NCI-H1436 (cell line): ENCODE results near the gene PPM1E.
"Not testable (repeated sequence)": the region's sequence is repeated elsewhere in the genome, so short reads cannot be mapped to it uniquely, and the experiment has no call there.

Source experiments
- DNase-seq: peaks from one replicate; lab custom pipeline; 2025; lab: John Stamatoyannopoulos, UW

PPM1E gene

GRCh38 chr17:58947824-58948223 is 192.2 kb downstream of the PPM1E start:
- DNase-seq = no peak

GRCh38 chr17:58954358-58954757 is 198.7 kb downstream of the PPM1E start:
- not testable (repeated sequence) for DNase-seq

- no peak for DNase-seq
Measured at GRCh38 chr17:58956997-58957724, 201.5 kb downstream of the PPM1E start.

GRCh38 chr17:58957725-58958073 is 202.0 kb downstream of the PPM1E start:
- not testable (repeated sequence) for DNase-seq

GRCh38 chr17:58960068-58960467 is 204.4 kb downstream of the PPM1E start:
- peak; percentile 44 for DNase-seq

DNA sequence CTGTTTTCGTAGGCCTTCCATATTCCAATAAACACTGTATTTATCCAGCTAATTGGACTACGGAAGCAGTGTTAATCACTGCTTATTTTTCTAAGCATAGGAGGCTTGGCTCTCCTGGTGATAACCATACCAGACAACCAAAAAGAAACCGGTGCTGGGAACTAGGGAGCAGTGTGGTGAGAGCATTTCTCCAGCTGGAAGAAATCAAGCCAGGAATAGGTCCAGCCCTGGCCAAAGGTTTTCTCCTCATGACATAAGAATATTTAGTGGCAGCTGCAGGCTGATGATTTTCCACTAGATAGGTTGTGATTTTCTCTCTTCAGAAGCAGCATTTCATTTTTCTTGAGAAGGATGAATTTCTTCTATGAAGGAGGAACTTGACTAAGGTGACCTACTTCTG is 209.6 kb downstream of the PPM1E start:
- DNase-seq = no peak

DNA sequence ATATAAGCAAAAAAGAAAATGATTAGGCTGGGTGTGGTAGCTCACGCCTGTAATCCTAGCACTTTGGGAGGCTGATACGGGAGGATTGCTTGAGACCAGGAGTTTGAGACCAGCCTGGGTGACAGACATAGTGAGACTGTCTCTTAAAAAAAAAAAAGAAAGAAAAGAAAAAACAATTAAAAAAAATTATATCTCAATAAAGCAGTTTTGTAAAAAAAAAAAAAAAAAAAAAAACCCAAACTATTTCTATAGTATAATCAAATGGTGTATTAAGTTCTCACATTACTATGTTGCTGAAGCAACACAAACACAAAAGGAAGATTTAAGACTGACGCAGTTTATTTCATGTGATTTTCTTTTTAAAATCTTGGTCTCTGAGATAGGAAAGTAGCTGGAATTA is 210.6 kb downstream of the PPM1E start:
- no peak for DNase-seq

GRCh38 chr17:58968426-58969061 is 212.9 kb downstream of the PPM1E start:
- DNase-seq = peak; percentile 54

GRCh38 chr17:58969156-58969555 is 213.5 kb downstream of the PPM1E start:
- peak; percentile 95 for DNase-seq

DNA sequence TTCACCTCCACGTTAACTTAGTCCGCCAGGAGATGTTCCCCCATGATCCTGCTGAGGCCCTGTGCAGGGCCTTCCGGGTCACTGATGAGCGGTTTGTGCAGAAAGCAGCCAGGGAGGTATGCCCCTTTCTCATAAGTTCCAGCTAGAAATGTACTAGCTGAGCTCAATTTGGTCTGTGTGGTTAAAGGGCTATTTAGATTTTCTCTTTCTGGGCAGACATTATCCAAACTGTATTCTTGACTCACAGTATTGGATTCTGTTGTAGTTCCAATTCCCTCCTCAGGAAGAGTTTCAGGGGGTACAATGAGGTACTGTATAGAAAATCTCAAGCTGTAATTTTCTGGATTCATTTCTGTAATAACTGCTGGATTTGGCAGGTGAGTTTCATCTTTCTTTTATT is 214.0 kb downstream of the PPM1E start:
- DNase-seq = no peak

DNA sequence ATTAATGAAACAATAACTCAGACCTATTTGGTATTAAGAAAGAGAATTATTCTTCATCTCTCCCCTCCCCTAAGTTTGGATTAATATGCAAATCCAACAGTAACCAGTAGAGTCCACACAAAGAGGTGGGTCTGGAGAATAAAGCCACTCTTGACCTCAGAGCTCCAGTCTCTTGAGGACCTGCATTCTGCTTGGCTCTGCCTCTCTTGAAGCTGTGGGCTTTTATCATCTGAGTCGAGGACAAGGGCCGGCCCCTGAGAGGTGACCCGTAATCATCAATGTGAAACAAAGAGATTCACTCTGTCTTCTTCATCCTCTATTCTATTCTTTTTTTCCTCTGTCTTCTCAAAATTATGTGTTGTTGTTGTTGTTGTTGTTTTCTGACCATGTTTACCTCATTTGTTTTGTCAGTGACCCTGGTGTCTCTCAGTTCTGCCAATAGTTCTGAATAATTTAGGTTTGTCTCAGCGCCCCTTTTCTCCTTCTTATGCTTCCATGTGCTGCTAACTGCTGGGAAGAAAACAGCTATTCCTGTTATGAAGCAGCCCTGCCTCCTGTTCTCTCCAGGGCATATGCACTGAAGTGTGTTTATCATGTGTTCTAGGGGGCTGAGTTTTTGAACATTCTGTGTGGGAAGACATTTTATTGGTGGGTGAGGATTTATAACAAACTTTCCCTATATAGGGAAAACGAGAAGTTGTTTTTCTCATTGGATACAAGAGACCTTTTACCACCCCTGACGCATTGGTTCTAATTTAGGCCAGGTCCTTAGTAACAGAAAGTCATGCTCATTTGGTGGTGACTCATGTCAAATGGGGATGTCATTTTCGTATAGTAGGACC is 215.2 kb downstream of the PPM1E start:
- DNase-seq = no peak

DNA sequence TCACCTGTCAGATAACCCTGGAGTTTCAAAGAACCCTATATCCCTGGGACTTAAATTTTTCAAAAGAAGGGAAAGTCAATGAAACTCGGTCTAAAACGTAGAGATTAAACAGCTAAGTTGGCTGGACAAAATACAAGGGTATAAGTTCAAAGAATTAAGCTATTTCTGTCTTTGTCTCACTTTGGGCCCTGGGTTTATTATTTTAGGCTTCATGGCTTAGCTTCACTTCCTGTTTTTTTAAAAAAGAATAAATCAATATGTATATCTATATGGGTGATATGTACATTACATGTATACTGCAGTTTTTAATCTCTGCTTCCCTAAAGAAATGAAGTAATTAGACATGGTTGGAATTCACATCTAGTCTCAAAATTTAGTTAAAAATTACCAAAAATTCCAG is 218.7 kb downstream of the PPM1E start:
- DNase-seq = no peak

GRCh38 chr17:58976541-58976940 is 220.9 kb downstream of the PPM1E start:
- no peak for DNase-seq

- no peak for DNase-seq
Measured at GRCh38 chr17:58980706-58981481, 225.2 kb downstream of the PPM1E start.

DNA sequence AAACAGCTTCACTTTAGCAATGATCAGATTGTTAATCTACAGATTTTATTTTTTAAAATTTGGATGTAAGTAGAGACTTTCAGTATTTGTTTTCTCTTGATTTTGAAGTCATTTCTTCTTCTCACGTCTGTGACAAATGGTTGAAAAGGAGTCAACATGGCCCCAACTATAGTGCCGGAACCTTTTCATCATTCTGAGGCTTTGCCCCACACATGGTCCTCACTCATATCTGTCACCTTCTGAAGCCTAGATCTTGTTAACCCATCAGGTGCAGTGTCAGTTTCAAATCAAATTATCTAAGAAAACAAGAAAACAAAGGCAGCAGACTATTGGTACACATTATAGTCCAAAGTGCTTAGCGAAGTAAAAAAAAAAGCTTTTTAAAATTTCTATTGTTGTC is 227.0 kb downstream of the PPM1E start:
- DNase-seq = no peak

GRCh38 chr17:58985367-58985766 is 229.7 kb downstream of the PPM1E start:
- no peak for DNase-seq

GRCh38 chr17:58985971-58986370 is 230.3 kb downstream of the PPM1E start:
- no peak for DNase-seq

- DNase-seq = no peak
Measured at GRCh38 chr17:58989629-58990028, 234.0 kb downstream of the PPM1E start.

DNA sequence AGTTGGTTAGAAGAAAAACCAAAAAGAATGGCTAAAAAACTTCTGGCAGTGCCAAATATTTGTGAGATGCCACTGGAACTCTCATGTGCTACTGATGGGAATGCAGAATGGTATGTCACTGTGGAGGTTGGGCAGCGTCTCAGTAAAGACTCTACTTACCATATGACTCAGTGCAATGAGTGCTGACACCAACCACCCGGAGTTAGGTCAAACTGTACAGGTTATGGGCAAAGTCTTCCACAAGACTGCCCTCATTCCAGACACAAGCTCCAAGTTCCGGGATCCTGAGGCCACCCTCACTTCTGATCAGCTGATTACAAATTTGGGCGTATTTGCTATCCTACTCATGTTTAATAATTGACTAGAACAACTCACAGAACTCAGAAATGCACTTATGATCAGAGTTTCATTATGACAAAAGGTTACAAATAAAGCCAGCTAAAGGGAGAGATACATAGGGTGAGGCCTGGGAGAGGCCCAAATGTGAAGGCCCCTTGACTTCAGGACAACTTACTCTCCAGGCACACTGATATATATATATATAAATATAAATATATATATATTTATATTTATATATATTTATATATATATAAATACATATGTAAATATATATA is 236.2 kb downstream of the PPM1E start:
- DNase-seq = no peak

DNA sequence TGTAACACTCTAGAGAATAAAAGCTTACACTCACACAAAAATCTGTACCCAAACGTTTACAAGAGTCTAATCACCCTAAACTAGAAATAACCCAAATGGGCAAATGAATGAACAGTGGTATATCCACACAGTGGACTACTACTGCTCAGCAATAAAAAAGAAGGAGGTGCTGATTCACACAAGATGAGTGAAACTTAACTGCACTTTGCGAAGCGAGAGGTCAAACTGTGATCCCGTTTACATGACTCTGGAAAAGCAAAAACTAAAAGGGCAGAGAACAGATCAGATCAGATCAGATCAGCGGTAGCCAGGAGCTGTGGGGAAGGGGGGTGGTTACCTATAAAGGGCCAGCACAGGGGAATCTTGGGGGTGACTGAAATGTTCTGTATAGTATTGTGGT is 237.7 kb downstream of the PPM1E start:
- no peak for DNase-seq

GRCh38 chr17:58995247-58995940 is 239.7 kb downstream of the PPM1E start:
- no peak for DNase-seq
